OCI-LY7 (cell line): Measurements from ENCODE around the gene MCM9. TPM values are rescaled to one million over a fixed set of nuclear protein-coding genes. Genes with fewer than 3 reads are reported as not detected.

ENCODE experiments used
- BruUV-seq: library from RNA; stranded (reverse); fragments of 400-500 nt; replicated peaks from 2 replicates; lab custom pipeline; 2021; lab: Mats Ljungman, UMichigan
- CTCF ChIA-PET: fragments of 300-600 bp; sonication (Branson Sonifier 250); formaldehyde crosslinking; loops from one replicate; lab custom pipeline; 2022; ENCODE audit warnings: antibody characterized with exemption; ENCODE audit not compliant: unreplicated experiment; lab: Charles Lee
- POLR2A ChIA-PET: fragments of 300-600 bp; sonication (Branson Sonifier 250); formaldehyde crosslinking; loops from one replicate; lab custom pipeline; 2022; ENCODE audit warnings: antibody characterized with exemption; lab: Charles Lee
- DNase-seq: peaks from one replicate; pipeline ENCODE4 v3.0.0-alpha.2; 2015; ENCODE audit warnings: low spot score
- H2AFZ ChIP-seq: fragments of 200-600 bp; sonication (generic), shearing (Covaris generic); 2 replicates; pipeline ENCODE4 v1.6.1; 2014; ENCODE audit warnings: mild to moderate bottlenecking, antibody characterized with exemption, low read length, moderate library complexity
- H3K27ac ChIP-seq: fragments of 200-600 bp; sonication (generic); 2 replicates; pipeline ENCODE4 v1.5.1; 2014; ENCODE audit warnings: mixed run types, low read depth, mild to moderate bottlenecking, moderate library complexity, low read length, inconsistent platforms; ENCODE audit not compliant: poor library complexity, severe bottlenecking
- H3K36me3 ChIP-seq: fragments of 200-600 bp; sonication (generic); 2 replicates; pipeline ENCODE4 v1.6.1; 2014; ENCODE audit warnings: mild to moderate bottlenecking, antibody characterized with exemption, low read length, moderate library complexity, mixed read lengths; ENCODE audit not compliant: insufficient read depth
- H3K4me1 ChIP-seq: fragments of 200-600 bp; sonication (generic); 2 replicates; pipeline ENCODE4 v1.5.1; 2014; ENCODE audit warnings: mild to moderate bottlenecking, low read length; ENCODE audit not compliant: insufficient read depth, poor library complexity, severe bottlenecking
- H3K4me2 ChIP-seq: fragments of 200-600 bp; sonication (generic); 2 replicates; pipeline ENCODE4 v1.6.1; 2014; ENCODE audit warnings: mild to moderate bottlenecking, low read length
- H3K4me3 ChIP-seq: fragments of 200-600 bp; sonication (generic); 2 replicates; pipeline ENCODE4 v1.5.1; 2014; ENCODE audit warnings: mild to moderate bottlenecking, low read depth, low read length; ENCODE audit not compliant: poor library complexity, severe bottlenecking
- H3K79me2 ChIP-seq: fragments of 200-600 bp; sonication (generic); 2 replicates; pipeline ENCODE4 v1.6.1; 2016; ENCODE audit warnings: low read depth, mild to moderate bottlenecking, low read length, moderate library complexity, mixed read lengths; ENCODE audit not compliant: insufficient read depth
- H3K9me2 ChIP-seq: fragments of 200-600 bp; sonication (generic); 2 replicates; pipeline ENCODE4 v1.6.1; 2016; ENCODE audit warnings: mild to moderate bottlenecking, low read length, mixed read lengths; ENCODE audit not compliant: insufficient read depth
- H3K9me3 ChIP-seq: fragments of 200-600 bp; sonication (generic); 2 replicates; pipeline ENCODE4 v1.6.1; 2014; ENCODE audit warnings: mild to moderate bottlenecking, mixed run types, low read length, mixed read lengths
- H4K20me1 ChIP-seq: fragments of 200-600 bp; sonication (generic); 2 replicates; pipeline ENCODE4 v1.6.1; 2014; ENCODE audit warnings: mild to moderate bottlenecking, antibody characterized with exemption, low read length, moderate library complexity, mixed read lengths; ENCODE audit not compliant: insufficient read depth
- CTCF ChIP-seq: fragments of 200-600 bp; sonication (generic); conservative IDR thresholded peaks from 2 replicates; pipeline ENCODE4 v1.5.1; 2014; ENCODE audit warnings: mild to moderate bottlenecking, antibody characterized with exemption, low read length, moderate library complexity, mixed read lengths
- EZH2phosphoT487 ChIP-seq: fragments of 200-600 bp; sonication (generic); IDR thresholded peaks from 2 replicates; pipeline ENCODE4 v1.6.1; 2018; ENCODE audit warnings: low read depth, borderline replicate concordance, mild to moderate bottlenecking, mixed run types, antibody characterized with exemption, low read length, moderate library complexity, mixed read lengths
- intact Hi-C: fragments of 100-400 bp; cut with micrococcal nuclease; formaldehyde crosslinking; loops from one replicate; pipeline ENCODE4 v1.10.0; 2022; ENCODE audit not compliant: unreplicated experiment
- total RNA-seq, 2 experiments: library from RNA; depleted of rRNA in 1 of 2; stranded (reverse); fragments of >200 nt in 1 of 2; shearing (Covaris generic) in 1 of 2; gene quantifications; 2 replicates each; pipeline ENCODE4 v1.2.3, GENCODE V29; 2014 to 2022

The MCM9 gene
- total RNA-seq, 2 experiments from 2014 or later, result 17.4 to 18.8 TPM

- H3K27ac ChIP-seq, result no peak overlapping the region
- TF ChIP-seq CTCF, result no peak
- no peak for TF ChIP-seq EZH2phosphoT487
- intact Hi-C loops, result no loop called here
- H3K36me3 ChIP-seq, result no peaks in the 10 kb centered on the region
- POLR2A ChIA-PET, result interaction anchor here (0.8 to 1.2 kb wide), 2 partner anchors 9 to 12 kb away, joined by 3 to 4 read pairs; no protein-coding TSS in a partner anchor
- no peaks in the 10 kb centered on the region for H3K9me2 ChIP-seq
- H3K4me1 ChIP-seq, result no peaks in the 10 kb centered on the region
- H3K9me3 ChIP-seq, result no peaks in the 10 kb centered on the region
- no peaks in the 10 kb centered on the region for H3K79me2 ChIP-seq
- no TSS peak for BruUV-seq
- H4K20me1 ChIP-seq, result no peaks in the 10 kb centered on the region
- no peak overlapping the region for H3K4me2 ChIP-seq
- no peak overlapping the region for H2AFZ ChIP-seq
- DNase-seq, result no peak
- no peak overlapping the region for H3K4me3 ChIP-seq
- CTCF ChIA-PET, result interaction anchor here (0.6 kb wide), 1 partner anchor 304 kb away, joined by 5 read pairs; no protein-coding TSS in a partner anchor
These were observed 18.4 kb upstream of the MCM9 start for GRCh38 chr6:118953391-118953790.

GRCh38 chr6:118952683-118953082 lies 17.7 kb upstream of the MCM9 start:
- intact Hi-C loops, result no loop called here
- Histone ChIP-seq H2AFZ (no peak overlapping the region), H4K20me1 (no peaks in the 10 kb centered on the region), H3K4me1 (no peaks in the 10 kb centered on the region), H3K27ac (no peak overlapping the region), H3K79me2 (no peaks in the 10 kb centered on the region), H3K4me2 (no peak overlapping the region), H3K9me3 (no peaks in the 10 kb centered on the region), H3K4me3 (no peak overlapping the region), H3K9me2 (no peaks in the 10 kb centered on the region), H3K36me3 (no peaks in the 10 kb centered on the region)
- CTCF ChIA-PET, result no interaction called here
- BruUV-seq, result no TSS peak
- POLR2A ChIA-PET, result no interaction called here
- no peak for DNase-seq
- TF ChIP-seq EZH2phosphoT487, result no peak
- no peak for TF ChIP-seq CTCF

- POLR2A ChIA-PET, result interaction anchor here (0.7 kb wide), 2 partner anchors 11 to 581 kb away, joined by 3 read pairs; partner anchors contain the start of gene MCM9
- no peak for TF ChIP-seq EZH2phosphoT487
- TF ChIP-seq CTCF, result no peak
- H3K79me2 ChIP-seq, result no peaks in the 10 kb centered on the region
- no peaks in the 10 kb centered on the region for H4K20me1 ChIP-seq
- H3K9me3 ChIP-seq, result peaks cover 7% of the 10 kb centered on the region; the same call in 1 of the 2 replicates
- no TSS peak for BruUV-seq
- DNase-seq, result no peak
- no peak overlapping the region for H2AFZ ChIP-seq
- H3K4me1 ChIP-seq, result no peaks in the 10 kb centered on the region
- no peaks in the 10 kb centered on the region for H3K36me3 ChIP-seq
- CTCF ChIA-PET, result no interaction called here
- no peaks in the 10 kb centered on the region for H3K9me2 ChIP-seq
- intact Hi-C loops, result no loop called here
- H3K4me2 ChIP-seq, result no peak overlapping the region
- H3K27ac ChIP-seq, result no peak overlapping the region
- no peak overlapping the region for H3K4me3 ChIP-seq
These were observed 10.3 kb upstream of the MCM9 start for GRCh38 chr6:118945217-118945616.
